ENCODE measurements around the gene AKR1E2.

DNA sequence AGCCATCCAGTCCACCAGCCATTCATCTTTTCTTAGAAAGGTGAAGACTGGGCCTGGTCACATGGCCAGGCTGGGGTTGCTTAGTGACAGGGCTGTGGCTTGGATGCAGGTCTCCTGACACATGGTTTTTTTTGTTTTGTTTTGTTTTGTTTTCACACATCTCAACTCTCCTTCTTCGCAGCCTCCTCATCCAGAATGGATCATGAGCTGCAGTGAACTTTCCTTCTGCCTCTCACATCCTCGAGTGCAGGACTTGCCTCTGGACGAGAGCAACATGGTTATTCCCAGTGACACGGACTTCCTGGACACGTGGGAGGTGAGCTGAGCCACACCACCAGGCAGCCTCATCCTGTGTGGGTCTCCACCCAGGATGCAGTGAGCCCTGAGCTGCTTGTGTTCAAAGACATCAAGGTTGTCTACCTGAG, 9.5 kb downstream of the AKR1E2 start:
- TF ChIP-seq, protein P1, sequence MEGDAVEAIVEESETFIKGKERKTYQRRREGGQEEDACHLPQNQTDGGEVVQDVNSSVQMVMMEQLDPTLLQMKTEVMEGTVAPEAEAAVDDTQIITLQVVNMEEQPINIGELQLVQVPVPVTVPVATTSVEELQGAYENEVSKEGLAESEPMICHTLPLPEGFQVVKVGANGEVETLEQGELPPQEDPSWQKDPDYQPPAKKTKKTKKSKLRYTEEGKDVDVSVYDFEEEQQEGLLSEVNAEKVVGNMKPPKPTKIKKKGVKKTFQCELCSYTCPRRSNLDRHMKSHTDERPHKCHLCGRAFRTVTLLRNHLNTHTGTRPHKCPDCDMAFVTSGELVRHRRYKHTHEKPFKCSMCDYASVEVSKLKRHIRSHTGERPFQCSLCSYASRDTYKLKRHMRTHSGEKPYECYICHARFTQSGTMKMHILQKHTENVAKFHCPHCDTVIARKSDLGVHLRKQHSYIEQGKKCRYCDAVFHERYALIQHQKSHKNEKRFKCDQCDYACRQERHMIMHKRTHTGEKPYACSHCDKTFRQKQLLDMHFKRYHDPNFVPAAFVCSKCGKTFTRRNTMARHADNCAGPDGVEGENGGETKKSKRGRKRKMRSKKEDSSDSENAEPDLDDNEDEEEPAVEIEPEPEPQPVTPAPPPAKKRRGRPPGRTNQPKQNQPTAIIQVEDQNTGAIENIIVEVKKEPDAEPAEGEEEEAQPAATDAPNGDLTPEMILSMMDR (conservative IDR thresholded peaks at IDR 0.05; ENCODE audit: low read length) = no peak
- no peak for TF ChIP-seq EZH2phosphoT487 (IDR thresholded peaks at IDR 0.05; ENCODE audit: borderline replicate concordance)
